HEK293 (cell line): ENCODE results near the gene GALC.

Experiments
- KLF1 ChIP-seq: fragments of 450-650 bp; formaldehyde crosslinking; IDR thresholded peaks from 2 replicates; pipeline ENCODE4 v1.5.1; 2016; ENCODE audit warnings: missing biosample characterization, missing genetic modification characterization
- KLF16 ChIP-seq: fragments of 450-650 bp; formaldehyde crosslinking; IDR thresholded peaks from 2 replicates; pipeline ENCODE4 v1.5.1; 2017; ENCODE audit warnings: missing biosample characterization, missing genetic modification characterization
- MEIS1 ChIP-seq: sonication (generic); formaldehyde crosslinking; IDR thresholded peaks from 2 replicates; pipeline ENCODE4 v1.8.1; 2022; ENCODE audit warnings: missing genetic modification reagents, mild to moderate bottlenecking, borderline replicate concordance
- YY1 ChIP-seq: fragments of 450-650 bp; formaldehyde crosslinking; IDR thresholded peaks from 2 replicates; pipeline ENCODE4 v1.5.1; 2018; ENCODE audit warnings: missing biosample characterization, missing genetic modification characterization
- ZBTB8A ChIP-seq: fragments of 450-650 bp; formaldehyde crosslinking; IDR thresholded peaks from 2 replicates; pipeline ENCODE4 v1.5.1; 2016; ENCODE audit warnings: missing biosample characterization, missing genetic modification characterization
- ZFP37 ChIP-seq: fragments of 450-650 bp; formaldehyde crosslinking; IDR thresholded peaks from 2 replicates; pipeline ENCODE4 v1.5.1; 2016; ENCODE audit warnings: missing biosample characterization, missing genetic modification characterization
- ZFP41 ChIP-seq: fragments of 450-650 bp; formaldehyde crosslinking; IDR thresholded peaks from 2 replicates; pipeline ENCODE4 v1.5.1; 2016; ENCODE audit warnings: missing biosample characterization, missing genetic modification characterization, borderline replicate concordance
- ZNF19 ChIP-seq: fragments of 450-650 bp; formaldehyde crosslinking; IDR thresholded peaks from 2 replicates; pipeline ENCODE4; 2016; ENCODE audit warnings: missing biosample characterization, missing genetic modification characterization, low read depth
- ZNF248 ChIP-seq: fragments of 450-650 bp; formaldehyde crosslinking; IDR thresholded peaks from 2 replicates; pipeline ENCODE4 v1.5.1; 2017; ENCODE audit warnings: missing biosample characterization, missing genetic modification characterization
- ZSCAN30 ChIP-seq: fragments of 450-650 bp; IDR thresholded peaks from 2 replicates; pipeline ENCODE4 v1.5.1; 2018; ENCODE audit warnings: missing biosample characterization, mild to moderate bottlenecking, missing genetic modification characterization, moderate library complexity
- TF ChIP-seq, protein P1 (sequence below): fragments of 450-650 bp; formaldehyde crosslinking; IDR thresholded peaks from 2 replicates; pipeline ENCODE4 v1.5.1; 2016; ENCODE audit warnings: missing biosample characterization, missing genetic modification characterization
- TF ChIP-seq, protein P2 (sequence below): fragments of 450-650 bp; formaldehyde crosslinking; IDR thresholded peaks from 2 replicates; pipeline ENCODE4 v1.5.1; 2016; ENCODE audit warnings: missing biosample characterization, missing genetic modification characterization
- TF ChIP-seq, protein P3 (sequence below): fragments of 450-650 bp; formaldehyde crosslinking; IDR thresholded peaks from 2 replicates; pipeline ENCODE4 v1.5.1; 2016; ENCODE audit warnings: missing biosample characterization, missing genetic modification characterization
- TF ChIP-seq, protein P4 (sequence below): fragments of 450-650 bp; formaldehyde crosslinking; conservative IDR thresholded peaks from 2 replicates; pipeline ENCODE4 v1.5.1; 2016; ENCODE audit warnings: low read depth, missing biosample characterization, missing genetic modification characterization

DNA sequence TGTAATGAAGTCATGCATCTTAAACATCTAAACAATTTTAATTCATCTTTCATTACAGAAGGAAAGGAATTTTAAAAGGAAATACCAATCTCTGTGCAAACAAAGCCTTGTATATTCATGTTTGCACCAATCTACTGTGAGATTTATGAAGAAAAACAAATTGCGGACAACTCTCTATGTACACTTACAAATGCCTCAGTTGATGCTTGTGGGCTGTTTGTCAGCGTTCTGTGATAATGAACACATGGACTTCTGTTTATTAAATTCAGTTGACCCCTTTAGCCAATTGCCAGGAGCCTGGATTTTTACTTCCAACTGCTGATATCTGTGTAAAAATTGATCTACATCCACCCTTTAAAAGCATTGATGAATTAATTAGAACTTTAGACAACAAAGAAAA is 17.3 kb upstream of the GALC start:
- TF ChIP-seq, protein P1, sequence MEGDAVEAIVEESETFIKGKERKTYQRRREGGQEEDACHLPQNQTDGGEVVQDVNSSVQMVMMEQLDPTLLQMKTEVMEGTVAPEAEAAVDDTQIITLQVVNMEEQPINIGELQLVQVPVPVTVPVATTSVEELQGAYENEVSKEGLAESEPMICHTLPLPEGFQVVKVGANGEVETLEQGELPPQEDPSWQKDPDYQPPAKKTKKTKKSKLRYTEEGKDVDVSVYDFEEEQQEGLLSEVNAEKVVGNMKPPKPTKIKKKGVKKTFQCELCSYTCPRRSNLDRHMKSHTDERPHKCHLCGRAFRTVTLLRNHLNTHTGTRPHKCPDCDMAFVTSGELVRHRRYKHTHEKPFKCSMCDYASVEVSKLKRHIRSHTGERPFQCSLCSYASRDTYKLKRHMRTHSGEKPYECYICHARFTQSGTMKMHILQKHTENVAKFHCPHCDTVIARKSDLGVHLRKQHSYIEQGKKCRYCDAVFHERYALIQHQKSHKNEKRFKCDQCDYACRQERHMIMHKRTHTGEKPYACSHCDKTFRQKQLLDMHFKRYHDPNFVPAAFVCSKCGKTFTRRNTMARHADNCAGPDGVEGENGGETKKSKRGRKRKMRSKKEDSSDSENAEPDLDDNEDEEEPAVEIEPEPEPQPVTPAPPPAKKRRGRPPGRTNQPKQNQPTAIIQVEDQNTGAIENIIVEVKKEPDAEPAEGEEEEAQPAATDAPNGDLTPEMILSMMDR (tag by site-specific recombination): no peak
- TF ChIP-seq KLF1 (tag by site-specific recombination): no peak
- no peak for TF ChIP-seq ZSCAN30 (tag by site-specific recombination)
- TF ChIP-seq, protein P2, sequence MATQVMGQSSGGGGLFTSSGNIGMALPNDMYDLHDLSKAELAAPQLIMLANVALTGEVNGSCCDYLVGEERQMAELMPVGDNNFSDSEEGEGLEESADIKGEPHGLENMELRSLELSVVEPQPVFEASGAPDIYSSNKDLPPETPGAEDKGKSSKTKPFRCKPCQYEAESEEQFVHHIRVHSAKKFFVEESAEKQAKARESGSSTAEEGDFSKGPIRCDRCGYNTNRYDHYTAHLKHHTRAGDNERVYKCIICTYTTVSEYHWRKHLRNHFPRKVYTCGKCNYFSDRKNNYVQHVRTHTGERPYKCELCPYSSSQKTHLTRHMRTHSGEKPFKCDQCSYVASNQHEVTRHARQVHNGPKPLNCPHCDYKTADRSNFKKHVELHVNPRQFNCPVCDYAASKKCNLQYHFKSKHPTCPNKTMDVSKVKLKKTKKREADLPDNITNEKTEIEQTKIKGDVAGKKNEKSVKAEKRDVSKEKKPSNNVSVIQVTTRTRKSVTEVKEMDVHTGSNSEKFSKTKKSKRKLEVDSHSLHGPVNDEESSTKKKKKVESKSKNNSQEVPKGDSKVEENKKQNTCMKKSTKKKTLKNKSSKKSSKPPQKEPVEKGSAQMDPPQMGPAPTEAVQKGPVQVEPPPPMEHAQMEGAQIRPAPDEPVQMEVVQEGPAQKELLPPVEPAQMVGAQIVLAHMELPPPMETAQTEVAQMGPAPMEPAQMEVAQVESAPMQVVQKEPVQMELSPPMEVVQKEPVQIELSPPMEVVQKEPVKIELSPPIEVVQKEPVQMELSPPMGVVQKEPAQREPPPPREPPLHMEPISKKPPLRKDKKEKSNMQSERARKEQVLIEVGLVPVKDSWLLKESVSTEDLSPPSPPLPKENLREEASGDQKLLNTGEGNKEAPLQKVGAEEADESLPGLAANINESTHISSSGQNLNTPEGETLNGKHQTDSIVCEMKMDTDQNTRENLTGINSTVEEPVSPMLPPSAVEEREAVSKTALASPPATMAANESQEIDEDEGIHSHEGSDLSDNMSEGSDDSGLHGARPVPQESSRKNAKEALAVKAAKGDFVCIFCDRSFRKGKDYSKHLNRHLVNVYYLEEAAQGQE (tag by site-specific recombination): no peak
- no peak for TF ChIP-seq ZFP37 (tag by site-specific recombination)
- TF ChIP-seq KLF16: no peak
- no peak for TF ChIP-seq ZNF19 (tag by site-specific recombination)
- TF ChIP-seq ZBTB8A: no peak
- no peak for TF ChIP-seq MEIS1 (CRISPR knock-in tag)
- TF ChIP-seq, protein P3, sequence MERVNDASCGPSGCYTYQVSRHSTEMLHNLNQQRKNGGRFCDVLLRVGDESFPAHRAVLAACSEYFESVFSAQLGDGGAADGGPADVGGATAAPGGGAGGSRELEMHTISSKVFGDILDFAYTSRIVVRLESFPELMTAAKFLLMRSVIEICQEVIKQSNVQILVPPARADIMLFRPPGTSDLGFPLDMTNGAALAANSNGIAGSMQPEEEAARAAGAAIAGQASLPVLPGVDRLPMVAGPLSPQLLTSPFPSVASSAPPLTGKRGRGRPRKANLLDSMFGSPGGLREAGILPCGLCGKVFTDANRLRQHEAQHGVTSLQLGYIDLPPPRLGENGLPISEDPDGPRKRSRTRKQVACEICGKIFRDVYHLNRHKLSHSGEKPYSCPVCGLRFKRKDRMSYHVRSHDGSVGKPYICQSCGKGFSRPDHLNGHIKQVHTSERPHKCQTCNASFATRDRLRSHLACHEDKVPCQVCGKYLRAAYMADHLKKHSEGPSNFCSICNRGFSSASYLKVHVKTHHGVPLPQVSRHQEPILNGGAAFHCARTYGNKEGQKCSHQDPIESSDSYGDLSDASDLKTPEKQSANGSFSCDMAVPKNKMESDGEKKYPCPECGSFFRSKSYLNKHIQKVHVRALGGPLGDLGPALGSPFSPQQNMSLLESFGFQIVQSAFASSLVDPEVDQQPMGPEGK (tag by site-specific recombination): no peak
- TF ChIP-seq, protein P4, sequence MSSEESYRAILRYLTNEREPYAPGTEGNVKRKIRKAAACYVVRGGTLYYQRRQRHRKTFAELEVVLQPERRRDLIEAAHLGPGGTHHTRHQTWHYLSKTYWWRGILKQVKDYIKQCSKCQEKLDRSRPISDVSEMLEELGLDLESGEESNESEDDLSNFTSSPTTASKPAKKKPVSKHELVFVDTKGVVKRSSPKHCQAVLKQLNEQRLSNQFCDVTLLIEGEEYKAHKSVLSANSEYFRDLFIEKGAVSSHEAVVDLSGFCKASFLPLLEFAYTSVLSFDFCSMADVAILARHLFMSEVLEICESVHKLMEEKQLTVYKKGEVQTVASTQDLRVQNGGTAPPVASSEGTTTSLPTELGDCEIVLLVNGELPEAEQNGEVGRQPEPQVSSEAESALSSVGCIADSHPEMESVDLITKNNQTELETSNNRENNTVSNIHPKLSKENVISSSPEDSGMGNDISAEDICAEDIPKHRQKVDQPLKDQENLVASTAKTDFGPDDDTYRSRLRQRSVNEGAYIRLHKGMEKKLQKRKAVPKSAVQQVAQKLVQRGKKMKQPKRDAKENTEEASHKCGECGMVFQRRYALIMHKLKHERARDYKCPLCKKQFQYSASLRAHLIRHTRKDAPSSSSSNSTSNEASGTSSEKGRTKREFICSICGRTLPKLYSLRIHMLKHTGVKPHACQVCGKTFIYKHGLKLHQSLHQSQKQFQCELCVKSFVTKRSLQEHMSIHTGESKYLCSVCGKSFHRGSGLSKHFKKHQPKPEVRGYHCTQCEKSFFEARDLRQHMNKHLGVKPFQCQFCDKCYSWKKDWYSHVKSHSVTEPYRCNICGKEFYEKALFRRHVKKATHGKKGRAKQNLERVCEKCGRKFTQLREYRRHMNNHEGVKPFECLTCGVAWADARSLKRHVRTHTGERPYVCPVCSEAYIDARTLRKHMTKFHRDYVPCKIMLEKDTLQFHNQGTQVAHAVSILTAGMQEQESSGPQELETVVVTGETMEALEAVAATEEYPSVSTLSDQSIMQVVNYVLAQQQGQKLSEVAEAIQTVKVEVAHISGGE (tag by site-specific recombination): no peak
- no peak for TF ChIP-seq ZFP41
- TF ChIP-seq ZNF248 (tag by site-specific recombination): no peak
- no peak for TF ChIP-seq YY1 (tag by site-specific recombination)
